ENCODE measurements around the gene TTC39C. TPM values are rescaled to one million over a fixed set of nuclear protein-coding genes. Genes with fewer than 3 reads are reported as not detected.

Gene TTC39C
- total RNA-seq, 1 donor from 2014 or later = 29.2 TPM

DNA sequence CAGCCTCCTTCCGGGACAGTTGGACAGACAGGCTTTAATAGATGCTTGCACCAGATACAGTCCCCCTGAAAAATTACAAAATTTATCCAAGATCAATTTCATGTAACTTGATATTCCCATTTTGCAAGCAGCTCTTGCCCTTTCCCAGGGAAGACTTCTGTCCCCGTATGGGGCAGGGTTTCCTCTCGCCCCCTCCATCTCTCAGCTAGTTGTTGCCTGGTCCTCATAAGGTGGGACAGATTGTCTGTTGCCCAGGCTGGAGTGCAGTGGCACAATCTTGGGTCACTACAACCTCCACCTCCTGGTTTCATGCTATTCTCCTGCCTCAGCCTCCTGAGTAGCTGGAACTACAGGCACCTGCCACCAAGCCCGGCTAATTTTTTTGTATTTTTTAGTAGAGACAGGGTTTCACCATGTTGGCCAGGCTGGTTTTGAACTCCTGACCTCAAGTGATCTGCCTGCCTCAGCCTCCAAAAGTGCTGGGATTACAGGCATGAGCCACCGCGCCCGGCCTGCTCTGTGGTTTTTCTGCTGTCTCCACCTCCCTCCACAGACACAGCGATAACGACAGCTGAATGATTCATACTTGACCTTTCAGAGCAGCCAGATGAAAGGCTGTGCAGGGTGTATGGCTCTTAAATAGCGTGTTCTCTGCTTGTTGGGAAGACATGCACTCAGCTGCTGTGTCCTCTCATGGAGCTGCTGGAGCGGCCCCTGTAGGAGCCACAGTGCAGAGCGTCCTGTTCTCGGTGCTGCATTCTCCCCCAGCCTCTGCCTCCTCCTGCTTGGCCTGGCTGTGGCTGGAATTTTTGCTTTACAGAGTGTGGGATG is 61.4 kb downstream of the TTC39C start:
- H3K4me1 Mint-ChIP-seq = peaks cover 27% of the 10 kb centered on the region
- peak; percentile 87 for DNase-seq
- H3K9me3 Mint-ChIP-seq = peaks cover 5% of the 10 kb centered on the region
- H3K4me3 Mint-ChIP-seq = peak overlapping the region; percentile 51
- intact Hi-C loops (cut with micrococcal nuclease) = loop anchor here (1.0 to 5.0 kb wide), 8 partner anchors 13 to 249 kb away; partner anchors contain the start of gene TTC39C
- no peaks in the 10 kb centered on the region for H3K27me3 Mint-ChIP-seq
- H3K27ac Mint-ChIP-seq = peak overlapping the region; percentile 85
- peaks cover 47% of the 10 kb centered on the region for H3K36me3 Mint-ChIP-seq (ENCODE audit: low read depth)

DNA sequence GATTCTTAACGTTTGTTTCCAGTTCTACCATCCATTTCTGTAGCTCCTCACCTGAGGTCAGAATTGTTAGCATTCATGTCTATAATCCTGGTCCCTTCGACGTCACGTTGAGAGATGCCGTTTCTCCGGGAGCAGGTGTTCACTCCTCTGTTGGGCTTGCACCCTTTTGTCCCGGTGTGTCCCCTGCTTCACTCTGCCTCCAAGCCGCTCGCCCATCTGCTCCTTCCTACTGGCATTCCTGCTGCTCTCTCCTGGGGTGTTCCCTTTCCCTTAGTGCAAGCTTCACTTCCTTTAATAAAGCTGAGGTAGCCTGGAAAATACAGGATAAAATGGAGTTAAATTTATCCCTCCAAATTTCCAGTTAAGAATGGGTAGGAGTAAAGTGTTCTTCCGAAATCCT is 62.4 kb downstream of the TTC39C start:
- H3K27me3 Mint-ChIP-seq = no peaks in the 10 kb centered on the region
- H3K9me3 Mint-ChIP-seq = peaks cover 5% of the 10 kb centered on the region
- no peak for DNase-seq
- intact Hi-C loops (cut with micrococcal nuclease) = loop anchor here (1.0 to 5.0 kb wide), 8 partner anchors 14 to 250 kb away; partner anchors contain the start of gene TTC39C
- peak overlapping the region; percentile 85 for H3K27ac Mint-ChIP-seq
- peaks cover 45% of the 10 kb centered on the region for H3K36me3 Mint-ChIP-seq (ENCODE audit: low read depth)
- no peak overlapping the region for H3K4me3 Mint-ChIP-seq
- H3K4me1 Mint-ChIP-seq = peaks cover 28% of the 10 kb centered on the region

DNA sequence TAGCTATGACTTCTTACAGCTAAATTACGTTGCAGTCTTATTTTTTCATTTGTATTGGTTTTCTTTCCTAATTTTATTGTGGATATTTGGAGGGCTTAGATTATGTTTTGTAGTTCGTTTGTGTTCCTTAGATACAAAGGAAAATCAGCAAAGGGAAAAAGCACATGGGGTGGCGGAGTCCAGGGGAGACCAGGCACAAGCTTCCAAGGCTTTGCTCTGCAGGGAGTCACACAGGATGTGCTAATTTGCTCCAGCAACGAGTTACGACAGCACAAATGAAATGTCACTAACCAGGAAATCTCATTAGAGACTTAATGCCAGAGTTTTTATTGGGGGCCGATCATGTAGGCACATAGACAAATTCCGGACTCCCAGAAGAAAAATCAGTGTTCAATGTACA is 63.8 kb downstream of the TTC39C start:
- H3K9me3 Mint-ChIP-seq = peaks cover 5% of the 10 kb centered on the region
- H3K27ac Mint-ChIP-seq = no peak overlapping the region
- no peak overlapping the region for H3K4me3 Mint-ChIP-seq
- H3K27me3 Mint-ChIP-seq = no peaks in the 10 kb centered on the region
- H3K4me1 Mint-ChIP-seq = peaks cover 31% of the 10 kb centered on the region
- no peak for DNase-seq
- intact Hi-C loops (cut with micrococcal nuclease) = loop anchor here (5.0 kb wide), 3 partner anchors 106 to 251 kb away; no protein-coding TSS in a partner anchor
- peaks cover 44% of the 10 kb centered on the region for H3K36me3 Mint-ChIP-seq (ENCODE audit: low read depth)

DNA sequence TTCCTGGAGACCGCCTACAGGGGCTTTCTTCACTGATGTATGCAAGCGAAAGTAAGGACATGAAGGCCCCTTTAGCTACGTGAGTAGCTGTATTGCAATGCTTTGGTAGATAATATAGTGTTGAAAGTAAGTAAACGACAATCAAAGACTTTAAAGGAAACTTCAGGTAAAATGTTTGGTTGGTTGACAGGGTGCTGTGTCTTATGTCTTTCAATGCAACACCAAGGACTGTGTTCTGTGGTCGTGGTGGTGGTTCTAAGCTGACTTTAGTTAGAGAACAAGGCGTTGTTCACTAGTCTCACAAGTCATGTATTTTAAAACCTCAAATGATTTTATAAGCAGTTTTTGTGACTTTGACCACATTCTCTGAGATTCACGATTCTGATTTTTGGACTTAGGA is 66.3 kb downstream of the TTC39C start:
- H3K4me1 Mint-ChIP-seq = peaks cover 33% of the 10 kb centered on the region
- no peak overlapping the region for H3K27ac Mint-ChIP-seq
- intact Hi-C loops (cut with micrococcal nuclease) = no loop called here
- H3K4me3 Mint-ChIP-seq = no peak overlapping the region
- DNase-seq = no peak
- H3K27me3 Mint-ChIP-seq = no peaks in the 10 kb centered on the region
- H3K36me3 Mint-ChIP-seq (ENCODE audit: low read depth) = peaks cover 46% of the 10 kb centered on the region
- no peaks in the 10 kb centered on the region for H3K9me3 Mint-ChIP-seq

DNA sequence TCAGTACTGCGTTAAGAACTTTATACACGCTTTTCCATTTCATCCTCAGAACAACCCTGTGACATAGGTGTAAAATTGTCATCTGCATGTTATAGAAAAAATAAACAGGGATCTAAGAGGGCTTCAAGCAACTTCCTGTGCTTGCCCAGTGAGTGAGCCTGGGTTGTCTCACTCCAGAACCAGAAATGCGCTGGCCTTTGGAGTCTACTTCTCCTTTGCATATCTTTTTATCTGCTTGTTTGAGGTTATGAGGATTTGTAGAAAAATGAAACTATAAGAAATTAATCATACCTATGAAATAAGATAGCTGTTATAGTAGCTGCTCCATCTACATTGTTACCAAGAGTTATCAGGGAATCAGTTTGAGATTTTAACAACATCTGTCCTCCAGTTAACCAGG is 69.0 kb downstream of the TTC39C start:
- no peak for DNase-seq
- Mint-ChIP-seq H3K27ac (no peak overlapping the region), H3K36me3 (ENCODE audit: low read depth) (peaks cover 48% of the 10 kb centered on the region), H3K27me3 (no peaks in the 10 kb centered on the region), H3K9me3 (no peaks in the 10 kb centered on the region), H3K4me3 (no peak overlapping the region), H3K4me1 (peaks cover 19% of the 10 kb centered on the region)
- intact Hi-C loops (cut with micrococcal nuclease) = no loop called here

DNA sequence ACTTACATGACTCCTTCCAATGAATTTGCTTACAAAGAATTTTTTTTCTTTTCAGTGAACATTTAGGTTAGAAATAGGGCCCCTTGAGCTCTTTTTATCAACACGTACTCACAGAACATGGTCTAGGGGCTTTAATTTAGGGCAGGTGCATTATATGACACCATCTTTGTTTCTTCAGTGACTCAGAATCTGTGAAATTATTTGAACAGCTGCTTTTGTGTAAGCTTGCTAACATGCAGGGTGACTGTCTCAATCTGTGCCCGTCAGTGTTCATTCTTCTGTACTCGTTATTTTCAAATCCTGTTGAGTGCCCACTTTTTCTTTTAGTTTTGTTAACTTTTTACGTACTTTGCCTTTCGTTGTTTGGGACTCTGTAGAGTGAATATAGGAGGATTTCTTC is 71.5 kb downstream of the TTC39C start:
- H3K4me1 Mint-ChIP-seq = peaks cover 12% of the 10 kb centered on the region
- H3K27ac Mint-ChIP-seq = no peak overlapping the region
- H3K27me3 Mint-ChIP-seq = no peaks in the 10 kb centered on the region
- intact Hi-C loops (cut with micrococcal nuclease) = no loop called here
- peaks cover 46% of the 10 kb centered on the region for H3K36me3 Mint-ChIP-seq (ENCODE audit: low read depth)
- no peaks in the 10 kb centered on the region for H3K9me3 Mint-ChIP-seq
- DNase-seq = no peak
- H3K4me3 Mint-ChIP-seq = no peak overlapping the region

DNA sequence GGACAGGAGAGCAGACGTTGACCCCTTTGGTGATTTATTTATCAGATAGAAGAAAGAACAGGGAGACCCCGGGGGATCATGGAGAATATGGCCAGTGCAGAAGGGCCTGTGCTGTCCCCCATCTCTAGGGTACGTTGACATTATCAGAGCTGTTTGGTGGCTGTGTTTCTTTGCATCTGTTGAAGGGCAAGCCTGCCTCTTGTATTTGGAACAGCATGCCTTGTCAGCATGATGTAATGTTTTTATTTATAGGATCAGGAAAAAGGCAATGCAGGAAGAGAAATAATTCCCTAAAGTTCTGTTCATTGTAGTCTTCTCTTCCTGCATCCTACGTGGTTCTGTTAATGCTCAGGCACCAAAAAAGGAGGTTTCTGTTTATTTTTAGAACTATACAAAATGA is 74.5 kb downstream of the TTC39C start:
- H3K4me3 Mint-ChIP-seq = no peak overlapping the region
- H3K9me3 Mint-ChIP-seq = peaks cover 4% of the 10 kb centered on the region
- no peak overlapping the region for H3K27ac Mint-ChIP-seq
- H3K36me3 Mint-ChIP-seq (ENCODE audit: low read depth) = peaks cover 51% of the 10 kb centered on the region
- peaks cover 4% of the 10 kb centered on the region for H3K4me1 Mint-ChIP-seq
- no peak for DNase-seq
- intact Hi-C loops (cut with micrococcal nuclease) = no loop called here
- no peaks in the 10 kb centered on the region for H3K27me3 Mint-ChIP-seq

DNA sequence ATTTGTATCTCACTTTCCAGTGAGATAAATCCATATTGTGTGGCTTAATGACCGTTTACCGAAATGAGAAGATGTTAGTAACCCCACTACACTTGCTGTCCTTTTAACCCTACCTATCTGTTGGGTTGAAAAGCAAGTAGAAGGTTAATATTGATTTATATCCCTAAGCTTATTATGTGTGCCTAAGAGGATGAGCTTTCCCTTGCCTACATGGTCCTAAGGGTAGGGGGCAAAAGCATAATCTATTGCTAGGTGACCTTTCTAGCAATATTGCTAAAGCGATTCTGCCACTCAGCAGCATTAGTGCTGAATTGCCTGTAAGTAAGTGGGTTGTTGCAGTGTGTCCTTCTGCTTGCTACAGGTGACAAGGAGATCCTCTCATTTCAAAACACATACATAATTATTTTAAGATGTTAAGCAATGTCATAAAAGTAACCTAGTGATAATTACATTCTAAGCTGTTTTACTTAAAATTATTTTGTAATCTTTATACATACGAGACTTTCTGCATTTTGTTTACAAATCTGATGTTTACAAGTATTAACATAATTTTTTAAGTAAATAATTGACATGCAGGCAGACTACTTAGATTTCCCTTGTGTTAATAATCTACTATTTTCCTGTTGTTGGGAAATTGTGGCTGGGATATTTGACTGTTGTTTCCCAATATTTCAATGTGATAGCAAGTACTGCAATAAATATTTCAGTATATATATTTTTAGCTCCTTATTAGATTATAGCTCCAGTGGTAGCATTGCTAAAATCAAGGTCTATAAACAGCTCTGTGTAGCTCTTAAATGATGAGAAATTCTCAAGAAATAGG is 75.2 kb downstream of the TTC39C start:
- peaks cover 4% of the 10 kb centered on the region for H3K9me3 Mint-ChIP-seq
- H3K27ac Mint-ChIP-seq = no peak overlapping the region
- H3K36me3 Mint-ChIP-seq (ENCODE audit: low read depth) = peaks cover 53% of the 10 kb centered on the region
- H3K4me1 Mint-ChIP-seq = peaks cover 10% of the 10 kb centered on the region
- H3K4me3 Mint-ChIP-seq = no peak overlapping the region
- DNase-seq = no peak
- no peaks in the 10 kb centered on the region for H3K27me3 Mint-ChIP-seq
- intact Hi-C loops (cut with micrococcal nuclease) = no loop called here

DNA sequence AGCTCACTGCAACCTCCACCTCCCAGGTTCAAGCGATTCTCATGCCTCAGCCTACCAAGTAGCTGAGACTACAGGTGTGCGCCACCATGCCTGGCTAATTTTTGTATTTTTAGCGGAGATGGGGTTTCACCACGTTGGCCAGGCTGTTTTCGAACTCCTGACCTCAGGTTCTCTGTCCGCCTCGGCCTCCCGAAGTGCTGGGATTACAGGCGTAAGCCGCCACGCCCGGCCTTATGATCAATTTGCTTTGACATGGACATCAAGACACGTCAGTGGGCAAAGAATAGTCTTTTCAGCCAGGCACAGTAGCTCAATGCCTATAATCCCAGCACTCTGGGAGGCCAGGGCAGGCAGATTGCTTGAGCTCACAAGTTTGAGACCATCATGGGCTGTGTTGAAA is 76.3 kb downstream of the TTC39C start:
- intact Hi-C loops (cut with micrococcal nuclease) = no loop called here
- Mint-ChIP-seq H3K4me1 (peaks cover 10% of the 10 kb centered on the region), H3K4me3 (no peak overlapping the region), H3K27me3 (no peaks in the 10 kb centered on the region), H3K27ac (no peak overlapping the region), H3K36me3 (ENCODE audit: low read depth) (peaks cover 52% of the 10 kb centered on the region), H3K9me3 (peaks cover 4% of the 10 kb centered on the region)
- no peak for DNase-seq

DNA sequence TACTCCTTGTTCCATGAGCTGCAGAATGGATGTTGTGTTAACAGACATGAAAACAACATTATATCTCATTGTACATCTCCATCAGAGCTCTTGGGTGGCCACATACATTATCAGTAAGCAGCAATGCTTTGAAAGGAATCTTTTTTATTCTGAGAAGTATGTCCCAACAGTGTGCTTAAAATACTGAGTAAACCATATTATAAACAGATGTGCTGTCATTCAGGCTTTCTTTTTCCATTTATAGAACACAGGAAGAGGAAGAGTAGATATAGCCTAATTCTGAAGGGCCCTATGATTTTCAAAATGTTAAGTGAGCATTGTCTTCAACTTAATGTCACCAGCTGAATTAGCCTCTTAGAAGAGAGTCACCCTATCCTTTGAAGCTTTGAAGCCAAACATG is 80.0 kb downstream of the TTC39C start:
- peaks cover 10% of the 10 kb centered on the region for H3K4me1 Mint-ChIP-seq
- peaks cover 4% of the 10 kb centered on the region for H3K9me3 Mint-ChIP-seq
- intact Hi-C loops (cut with micrococcal nuclease) = no loop called here
- H3K27me3 Mint-ChIP-seq = no peaks in the 10 kb centered on the region
- H3K27ac Mint-ChIP-seq = no peak overlapping the region
- H3K4me3 Mint-ChIP-seq = no peak overlapping the region
- H3K36me3 Mint-ChIP-seq (ENCODE audit: low read depth) = peaks cover 46% of the 10 kb centered on the region
- no peak for DNase-seq

DNA sequence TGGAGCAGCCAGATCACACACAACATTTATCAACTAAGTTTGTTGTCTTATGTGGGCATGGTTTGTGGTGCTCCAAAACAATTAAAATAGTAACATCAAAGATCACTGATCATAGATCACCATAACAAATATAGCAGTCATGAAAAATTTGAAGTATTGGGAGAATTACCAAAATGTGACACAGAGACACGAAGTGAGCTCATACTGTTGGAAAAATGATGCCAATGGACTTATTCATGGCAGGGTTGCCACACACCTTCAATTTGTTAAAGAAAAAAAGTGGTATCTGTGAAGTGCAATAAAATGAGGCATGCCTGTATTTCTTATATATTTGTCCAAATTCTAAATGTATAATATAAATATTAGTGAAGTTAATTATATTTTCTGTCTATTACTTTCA is 81.4 kb downstream of the TTC39C start:
- H3K27ac Mint-ChIP-seq = no peak overlapping the region
- peaks cover 15% of the 10 kb centered on the region for H3K4me1 Mint-ChIP-seq
- H3K9me3 Mint-ChIP-seq = peaks cover 4% of the 10 kb centered on the region
- peaks cover 46% of the 10 kb centered on the region for H3K36me3 Mint-ChIP-seq (ENCODE audit: low read depth)
- DNase-seq = no peak
- intact Hi-C loops (cut with micrococcal nuclease) = no loop called here
- H3K4me3 Mint-ChIP-seq = no peak overlapping the region
- no peaks in the 10 kb centered on the region for H3K27me3 Mint-ChIP-seq

DNA sequence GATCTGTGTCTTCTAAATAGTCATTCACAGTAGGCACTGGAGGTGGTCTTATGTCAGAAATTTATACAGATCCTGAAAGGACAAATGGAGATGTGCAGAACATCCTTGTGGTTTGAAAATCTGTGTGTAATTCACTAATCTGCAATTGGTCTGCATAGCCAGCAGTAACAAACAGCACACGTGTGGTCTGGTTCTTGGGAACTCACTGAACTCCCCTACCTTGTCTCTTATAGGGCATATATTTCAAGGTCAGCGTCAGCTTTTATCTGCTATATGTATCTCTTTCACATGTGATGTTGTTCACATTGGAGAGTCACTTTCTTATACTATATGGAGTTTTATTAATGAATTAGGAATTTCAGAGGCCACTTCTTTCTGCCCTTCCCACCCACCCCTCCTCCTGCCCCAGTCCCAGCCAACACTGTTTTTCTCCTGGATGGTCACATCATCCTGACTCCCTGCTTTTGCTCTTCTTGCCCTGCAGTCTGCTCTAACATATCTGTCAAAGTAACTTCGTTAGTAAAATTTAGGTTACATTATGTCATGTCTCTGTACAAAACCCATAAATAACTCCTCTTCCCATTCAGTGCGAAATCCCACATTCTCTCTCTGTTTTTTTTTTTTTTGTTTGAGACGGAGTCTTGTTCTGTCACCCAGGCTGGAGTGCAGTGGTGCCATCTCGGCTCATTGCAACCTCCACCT is 88.9 kb downstream of the TTC39C start:
- Mint-ChIP-seq H3K36me3 (ENCODE audit: low read depth) (peaks cover 37% of the 10 kb centered on the region), H3K9me3 (no peaks in the 10 kb centered on the region), H3K4me3 (no peak overlapping the region), H3K27ac (no peak overlapping the region), H3K27me3 (no peaks in the 10 kb centered on the region), H3K4me1 (peaks cover 10% of the 10 kb centered on the region)
- no peak for DNase-seq
- intact Hi-C loops (cut with micrococcal nuclease) = no loop called here

DNA sequence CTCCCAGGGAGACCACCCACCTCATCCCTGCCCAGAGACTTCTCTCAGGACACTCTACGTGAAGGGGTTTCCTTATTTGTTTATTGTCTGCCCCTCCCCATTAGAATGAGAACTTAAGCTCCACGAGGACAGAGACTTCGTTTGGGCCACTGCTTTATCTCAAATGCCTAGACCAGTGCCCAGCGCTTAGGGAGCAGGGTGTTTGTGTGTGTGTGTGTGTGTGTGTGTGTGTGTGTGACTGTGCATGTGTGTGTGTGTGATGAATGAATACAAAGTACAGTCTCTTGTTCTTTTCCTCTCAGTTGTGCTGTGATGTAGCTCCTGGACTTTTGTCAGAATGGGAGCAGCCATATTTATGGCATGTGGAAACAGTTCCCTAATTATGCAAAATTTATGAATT is 89.9 kb downstream of the TTC39C start:
- intact Hi-C loops (cut with micrococcal nuclease) = no loop called here
- Mint-ChIP-seq H3K4me3 (no peak overlapping the region), H3K9me3 (no peaks in the 10 kb centered on the region), H3K27me3 (no peaks in the 10 kb centered on the region), H3K27ac (no peak overlapping the region), H3K4me1 (peaks cover 10% of the 10 kb centered on the region), H3K36me3 (ENCODE audit: low read depth) (peaks cover 37% of the 10 kb centered on the region)
- no peak for DNase-seq

DNA sequence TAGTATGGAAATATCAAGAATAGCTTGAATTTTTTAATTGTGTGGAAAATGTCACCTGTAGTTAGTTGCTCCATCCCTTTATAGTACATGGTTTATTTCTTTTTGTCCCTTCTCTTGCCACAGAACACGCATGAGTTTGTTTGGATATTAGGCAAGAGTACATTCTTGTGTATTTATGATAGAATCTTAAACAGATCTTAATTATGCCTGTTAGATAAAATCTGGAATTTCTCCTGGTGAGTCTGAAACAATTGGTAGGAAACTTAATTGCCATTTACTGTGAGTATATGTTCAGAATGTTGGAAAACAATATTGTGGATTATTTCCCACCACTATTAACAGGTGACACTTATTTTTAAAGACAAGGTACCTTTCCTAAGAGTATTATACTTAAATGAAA is 94.1 kb downstream of the TTC39C start:
- intact Hi-C loops (cut with micrococcal nuclease) = no loop called here
- no peaks in the 10 kb centered on the region for H3K9me3 Mint-ChIP-seq
- peaks cover 10% of the 10 kb centered on the region for H3K4me1 Mint-ChIP-seq
- H3K27ac Mint-ChIP-seq = no peak overlapping the region
- no peak for DNase-seq
- no peak overlapping the region for H3K4me3 Mint-ChIP-seq
- H3K36me3 Mint-ChIP-seq (ENCODE audit: low read depth) = peaks cover 38% of the 10 kb centered on the region
- no peaks in the 10 kb centered on the region for H3K27me3 Mint-ChIP-seq
